ENCODE measurements around the gene COQ10B. TPM values are rescaled to one million over a fixed set of nuclear protein-coding genes. Genes with fewer than 3 reads are reported as not detected.

COQ10B gene
- total RNA-seq = 20.6 and 27.2 TPM in 2 replicates

GRCh38 chr2:197453123-197453913, at the start of gene COQ10B:
COQ10B (plus strand) TSS chr2:197453552; CDS start chr2:197453561, 9 bp downstream.

GRCh38 chr2:197434541-197435513, 18.5 kb upstream of the COQ10B start, which contains the start of gene SF3B1:
SF3B1 (minus strand) TSS chr2:197435028; CDS start chr2:197434999, 29 bp downstream.

GRCh38 chr2:197499594-197500502, 46.5 kb downstream of the COQ10B start, which contains the start of the genes HSPD1 and HSPE1:
HSPD1 (minus strand) TSS chr2:197499840; CDS start chr2:197498848, 992 bp downstream.
HSPE1 (plus strand) TSS chr2:197500379; CDS start chr2:197500437, 58 bp downstream.

GRCh38 chr2:197515739-197516392, 62.5 kb downstream of the COQ10B start, which contains the start of gene MOB4:
MOB4 (plus strand) TSS chr2:197516066; CDS start chr2:197516087, 21 bp downstream.

Small RNAs within 50 kb of the gene (small RNA-seq; reads per million reads assigned to genes)
- gene RF00394 (not detected), gene RNU6-1029P (not detected)

Other genes starting within 250 kb of the COQ10B start
- 4.4 and 16.4 TPM in 2 replicates for gene ANKRD44, start 142.8 kb upstream of the COQ10B start, total RNA-seq
- gene SF3B1, start 18.5 kb upstream of the COQ10B start, total RNA-seq = 166 and 176 TPM in 2 replicates
- gene HSPD1, start 46.3 kb downstream of the COQ10B start, total RNA-seq = 282 and 312 TPM in 2 replicates
- 75.3 and 90.9 TPM in 2 replicates for gene HSPE1, start 46.8 kb downstream of the COQ10B start, total RNA-seq
- 26.4 and 27.6 TPM in 2 replicates for gene MOB4, start 62.5 kb downstream of the COQ10B start, total RNA-seq
- gene RFTN2, start 222.0 kb downstream of the COQ10B start, total RNA-seq = 2.5 and 4.4 TPM in 2 replicates